Gastroesophageal sphincter (tissue), 3 donors: ENCODE results near the gene CACFD1.

Experiments
- EP300 ChIP-seq: sonication (generic); formaldehyde crosslinking; IDR thresholded peaks from one replicate; pipeline ENCODE4 v1.6.1; 2017; ENCODE audit warnings: antibody characterized with exemption, mild to moderate bottlenecking
- POLR2AphosphoS5 ChIP-seq: sonication (generic); formaldehyde crosslinking; IDR thresholded peaks from one replicate; pipeline ENCODE4 v1.6.1; 2017; ENCODE audit warnings: antibody characterized with exemption
- TF ChIP-seq, protein P1 (sequence below), 4 experiments: fragments of 200-600 bp in 2 of 4; fragments of 450-650 bp in 2 of 4; sonication (generic) in 1 of 4; IDR thresholded peaks; one replicate each; pipeline ENCODE4 v1.5.1; 2017 to 2019; ENCODE audit warnings: antibody characterized with exemption in 4 of 4, mild to moderate bottlenecking in 2 of 4, moderate library complexity in 2 of 4

DNA sequence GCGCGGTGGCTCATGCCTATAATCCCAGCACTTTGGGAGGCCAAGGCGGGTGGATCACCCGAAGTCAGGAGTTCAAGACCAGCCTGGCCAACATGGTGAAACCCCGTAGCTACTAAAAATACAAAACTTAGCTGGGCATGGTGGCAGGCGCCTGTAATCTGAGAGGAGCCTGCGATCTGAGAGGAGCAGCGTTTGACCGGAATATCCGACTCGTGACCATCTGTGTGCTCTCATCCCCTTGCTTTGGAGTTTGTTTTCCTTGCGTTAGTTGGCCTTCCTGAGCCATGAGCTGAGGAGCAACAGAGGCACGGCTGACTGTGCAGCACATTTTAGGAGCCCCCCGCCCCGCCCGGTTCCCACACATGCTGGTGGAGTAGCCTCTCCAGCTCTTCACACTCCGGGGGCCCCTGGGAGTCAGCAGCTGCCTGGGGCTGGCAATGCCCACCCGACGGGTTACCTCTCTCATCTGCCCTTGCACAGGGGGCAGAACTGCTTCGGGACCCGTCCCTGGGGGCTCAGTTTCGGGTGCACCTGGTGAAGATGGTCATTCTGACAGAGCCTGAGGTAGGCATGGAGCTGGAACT lies 34.6 kb upstream of the CACFD1 start:
- TF ChIP-seq, protein P1, sequence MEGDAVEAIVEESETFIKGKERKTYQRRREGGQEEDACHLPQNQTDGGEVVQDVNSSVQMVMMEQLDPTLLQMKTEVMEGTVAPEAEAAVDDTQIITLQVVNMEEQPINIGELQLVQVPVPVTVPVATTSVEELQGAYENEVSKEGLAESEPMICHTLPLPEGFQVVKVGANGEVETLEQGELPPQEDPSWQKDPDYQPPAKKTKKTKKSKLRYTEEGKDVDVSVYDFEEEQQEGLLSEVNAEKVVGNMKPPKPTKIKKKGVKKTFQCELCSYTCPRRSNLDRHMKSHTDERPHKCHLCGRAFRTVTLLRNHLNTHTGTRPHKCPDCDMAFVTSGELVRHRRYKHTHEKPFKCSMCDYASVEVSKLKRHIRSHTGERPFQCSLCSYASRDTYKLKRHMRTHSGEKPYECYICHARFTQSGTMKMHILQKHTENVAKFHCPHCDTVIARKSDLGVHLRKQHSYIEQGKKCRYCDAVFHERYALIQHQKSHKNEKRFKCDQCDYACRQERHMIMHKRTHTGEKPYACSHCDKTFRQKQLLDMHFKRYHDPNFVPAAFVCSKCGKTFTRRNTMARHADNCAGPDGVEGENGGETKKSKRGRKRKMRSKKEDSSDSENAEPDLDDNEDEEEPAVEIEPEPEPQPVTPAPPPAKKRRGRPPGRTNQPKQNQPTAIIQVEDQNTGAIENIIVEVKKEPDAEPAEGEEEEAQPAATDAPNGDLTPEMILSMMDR (IDR thresholded peaks at IDR 0.05): no peak
- no peak for TF ChIP-seq EP300
- no peak for TF ChIP-seq POLR2AphosphoS5
